Endothelial cell of umbilical vein (primary cell): ENCODE data around the gene SLC44A5. TPM values are rescaled to one million over a fixed set of nuclear protein-coding genes. Genes with fewer than 3 reads are reported as not detected.

Source experiments
- BruUV-seq: library from RNA; stranded (reverse); fragments of 400-500 nt; replicated peaks from 2 replicates; lab custom pipeline; 2021; lab: Mats Ljungman, UMichigan
- CTCF ChIA-PET: fragments of 300-600, 350-600 bp; sonication (Branson Sonifier 250); formaldehyde crosslinking; loops from one replicate; lab custom pipeline; 2021; ENCODE audit warnings: antibody characterized with exemption, inconsistent platforms; lab: Charles Lee
- POLR2A ChIA-PET: fragments of 300-600, 350-600 bp; sonication (Branson Sonifier 250); formaldehyde crosslinking; loops from one replicate; lab custom pipeline; 2021; ENCODE audit warnings: antibody characterized with exemption, inconsistent platforms; lab: Charles Lee
- DNase-seq: peaks from one replicate; pipeline ENCODE4 v3.0.0-alpha.2; 2011; ENCODE audit warnings: low read depth, low spot score
- FAIRE-seq: peaks from 2 replicates; lab custom pipeline; 2011; peaks lifted over from hg19 to GRCh38; lab: Jason Lieb, UNC
- H2AFZ ChIP-seq: 2 replicates; pipeline ENCODE4 v1.6.0; 2012; ENCODE audit warnings: low read depth, low read length, control low read depth, inconsistent platforms
- H3K27ac ChIP-seq: 2 replicates; pipeline ENCODE4 v1.5.1; 2011; ENCODE audit warnings: low read depth, mild to moderate bottlenecking, control low read depth, low read length, moderate library complexity; ENCODE audit not compliant: insufficient read depth
- H3K27me3 ChIP-seq, 2 experiments: 2 replicates each; pipeline versions ENCODE4 v1.6.0 to v1.6.1; 2011; ENCODE audit warnings: low read length in 2 of 2, mixed read lengths in 1 of 2; ENCODE audit not compliant: control insufficient read depth in 2 of 2, insufficient read depth in 2 of 2
- H3K36me3 ChIP-seq, 2 experiments: 2 replicates in 1 of 2; 3 replicates in 1 of 2; pipeline ENCODE4 v1.5.1; 2011; ENCODE audit warnings: low read length in 2 of 2, mild to moderate bottlenecking in 1 of 2, moderate library complexity in 1 of 2; ENCODE audit not compliant: control insufficient read depth in 2 of 2, insufficient read depth in 2 of 2; ENCODE audit errors: extremely low read depth in 1 of 2
- H3K4me1 ChIP-seq: 3 replicates; pipeline ENCODE4 v1.5.1; 2011; ENCODE audit warnings: mild to moderate bottlenecking, low read length; ENCODE audit not compliant: control insufficient read depth, insufficient read depth; ENCODE audit errors: extremely low read depth
- H3K4me2 ChIP-seq: 2 replicates; pipeline ENCODE4 v1.6.1; 2011; ENCODE audit warnings: low read length, control low read depth, mixed read lengths; ENCODE audit not compliant: insufficient read depth
- H3K4me3 ChIP-seq, 3 experiments: fragments of 200-600 bp in 1 of 3; sonication (generic), shearing (Covaris generic) in 1 of 3; replicated peaks in 1 of 3; 2 replicates each; pipeline ENCODE4 v1.5.1; 2011 to 2016; ENCODE audit warnings: control low read depth in 3 of 3, low read length in 3 of 3, mild to moderate bottlenecking in 2 of 3, inconsistent platforms in 1 of 3, low read depth in 1 of 3, moderate library complexity in 1 of 3; ENCODE audit not compliant: insufficient read depth in 1 of 3
- H3K79me2 ChIP-seq: 2 replicates; pipeline ENCODE4 v1.6.0; 2012; ENCODE audit warnings: low read length, inconsistent platforms; ENCODE audit not compliant: control insufficient read depth, insufficient read depth
- H3K9ac ChIP-seq: replicated peaks from 2 replicates; pipeline ENCODE3; 2011; ENCODE audit warnings: low read length, control low read depth; ENCODE audit not compliant: insufficient read depth; ENCODE audit errors: extremely low read depth
- H3K9me1 ChIP-seq: replicated peaks from 3 replicates; pipeline ENCODE4 v1.6.0; 2011; ENCODE audit warnings: mild to moderate bottlenecking, low read length; ENCODE audit not compliant: control insufficient read depth, insufficient read depth; ENCODE audit errors: extremely low read depth
- H3K9me3 ChIP-seq: replicated peaks from 2 replicates; pipeline ENCODE4 v1.5.1; 2012; ENCODE audit warnings: low read length, inconsistent platforms; ENCODE audit not compliant: control insufficient read depth, insufficient read depth
- H4K20me1 ChIP-seq: replicated peaks from 2 replicates; pipeline ENCODE3; 2011; ENCODE audit warnings: mild to moderate bottlenecking, low read length; ENCODE audit not compliant: control insufficient read depth, insufficient read depth; ENCODE audit errors: extremely low read depth
- FOS ChIP-seq: IDR thresholded peaks from 2 replicates; pipeline ENCODE4 v1.6.1; 2011; ENCODE audit warnings: mild to moderate bottlenecking, low read length, moderate library complexity, borderline replicate concordance; ENCODE audit not compliant: insufficient read depth
- GATA2 ChIP-seq: IDR thresholded peaks from 2 replicates; pipeline ENCODE4 v1.7.0; 2011; ENCODE audit warnings: low read depth, mild to moderate bottlenecking, moderate library complexity, mixed read lengths, low read length; ENCODE audit not compliant: insufficient read length, insufficient read depth
- POLR2A ChIP-seq: IDR thresholded peaks from 2 replicates; pipeline ENCODE4 v1.6.1; 2012; ENCODE audit warnings: low read depth, mild to moderate bottlenecking, control low read depth, low read length
- dilution Hi-C: fragments of 300-500 bp; cut with MboI; formaldehyde crosslinking; loops from one replicate; pipeline ENCODE4 v1.15.0; 2019; ENCODE audit warnings: low sequenced_read_pairs; ENCODE audit not compliant: extremely low pct_ligation_motif_present
- intact Hi-C: fragments of 100-400 bp; cut with micrococcal nuclease; formaldehyde crosslinking; loops from one replicate; pipeline ENCODE4 v1.10.0; 2022
- polyA plus RNA-seq, 4 experiments: library from polyadenylated mRNA; depleted of rRNA in 3 of 4; stranded (reverse) in 3 of 4; unstranded in 1 of 4; fragments of >200 nt; gene quantifications; 2 replicates each; pipeline versions ENCODE4 v1.2.1 to v1.2.3, GENCODE V29; 2011 to 2012; ENCODE audit warnings: missing spikeins in 1 of 4
- total RNA-seq: library from RNA; stranded (reverse); gene quantifications from 2 replicates; pipeline ENCODE4 v1.2.3, GENCODE V29; 2021
- TF ChIP-seq, protein P1 (sequence below), 2 donors: IDR thresholded peaks; 1 replicate in 1 of 2; 2 replicates in 1 of 2; pipeline ENCODE4 v1.5.1; 2011; ENCODE audit warnings: low read length in 2 of 2, mild to moderate bottlenecking in 2 of 2, moderate library complexity in 2 of 2, control low read depth in 1 of 2, inconsistent platforms in 1 of 2, low read depth in 1 of 2; ENCODE audit not compliant: insufficient read depth in 1 of 2; ENCODE audit errors: extremely low read depth in 1 of 2

SLC44A5 gene
- total and polyA plus RNA-seq, 2 donors (not counting 3 experiments of a cell fraction or from before 2014, with no cell fraction given) = 1.6 to 3.2 TPM

DNA sequence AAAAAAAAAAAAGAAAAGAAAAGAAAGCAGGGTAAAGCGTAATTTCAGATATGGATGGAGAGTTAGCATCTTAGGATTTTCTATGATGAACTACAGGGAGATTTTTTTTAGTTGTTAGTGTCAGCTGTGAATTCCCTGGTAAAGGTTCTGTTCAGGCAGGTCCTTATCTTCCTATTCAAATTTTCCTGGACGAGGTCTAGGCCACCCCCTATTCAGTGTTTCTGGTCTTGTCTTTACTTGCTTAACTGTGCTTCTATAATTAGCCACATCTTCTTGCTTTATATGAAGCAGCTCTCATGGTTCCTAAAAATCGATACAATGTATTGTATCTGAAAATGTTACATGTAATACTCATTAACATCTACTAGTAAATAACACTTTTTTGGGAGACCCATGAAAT is 318.9 kb downstream of the SLC44A5 start:
- dilution Hi-C loops = no loop called here
- ChIA-PET POLR2A (no interaction called here), CTCF (no interaction called here)
- Histone ChIP-seq H3K27ac (no peak overlapping the region), H4K20me1 (no peaks in the 10 kb centered on the region), H3K36me3 (no peaks in the 10 kb centered on the region), H2AFZ (no peak overlapping the region), H3K9me1 (no peaks in the 10 kb centered on the region), H3K4me1 (no peaks in the 10 kb centered on the region), H3K4me3 (no peak overlapping the region), H3K9me3 (no peaks in the 10 kb centered on the region), H3K9ac (no peak overlapping the region), H3K27me3 (no peaks in the 10 kb centered on the region), H3K4me2 (no peak overlapping the region), H3K79me2 (no peaks in the 10 kb centered on the region)
- TF ChIP-seq GATA2 (no peak), POLR2A (no peak)
- intact Hi-C loops = no loop called here
- BruUV-seq = no TSS peak
- DNase-seq (no peak), FAIRE-seq (no peak)

DNA sequence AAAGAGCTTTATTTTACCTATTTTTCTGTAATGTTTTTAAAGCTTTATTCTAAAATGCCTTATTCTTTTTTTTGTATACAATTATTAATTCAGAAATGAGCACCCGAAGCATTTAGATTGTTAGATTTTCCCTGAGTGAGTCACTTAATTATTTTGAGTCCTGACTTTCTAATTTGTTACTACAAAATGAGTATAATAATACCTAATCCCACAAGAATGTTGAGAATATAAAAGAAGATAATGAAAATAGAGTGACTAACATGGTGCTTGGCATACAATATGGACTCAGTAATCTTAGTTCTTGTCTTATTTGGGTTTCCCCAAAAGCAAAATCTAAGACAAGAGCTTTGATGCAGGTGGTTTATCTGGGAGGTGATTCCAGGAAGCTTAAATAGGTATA is 334.5 kb downstream of the SLC44A5 start:
- Histone ChIP-seq H3K27ac (no peak overlapping the region), H3K9me3 (no peaks in the 10 kb centered on the region), H3K36me3 (no peaks in the 10 kb centered on the region), H3K4me2 (no peak overlapping the region), H3K9ac (no peak overlapping the region), H3K4me1 (no peaks in the 10 kb centered on the region), H3K4me3 (no peak overlapping the region), H3K79me2 (no peaks in the 10 kb centered on the region), H3K9me1 (no peaks in the 10 kb centered on the region), H3K27me3 (no peaks in the 10 kb centered on the region), H4K20me1 (no peaks in the 10 kb centered on the region), H2AFZ (no peak overlapping the region)
- TF ChIP-seq, protein P1, sequence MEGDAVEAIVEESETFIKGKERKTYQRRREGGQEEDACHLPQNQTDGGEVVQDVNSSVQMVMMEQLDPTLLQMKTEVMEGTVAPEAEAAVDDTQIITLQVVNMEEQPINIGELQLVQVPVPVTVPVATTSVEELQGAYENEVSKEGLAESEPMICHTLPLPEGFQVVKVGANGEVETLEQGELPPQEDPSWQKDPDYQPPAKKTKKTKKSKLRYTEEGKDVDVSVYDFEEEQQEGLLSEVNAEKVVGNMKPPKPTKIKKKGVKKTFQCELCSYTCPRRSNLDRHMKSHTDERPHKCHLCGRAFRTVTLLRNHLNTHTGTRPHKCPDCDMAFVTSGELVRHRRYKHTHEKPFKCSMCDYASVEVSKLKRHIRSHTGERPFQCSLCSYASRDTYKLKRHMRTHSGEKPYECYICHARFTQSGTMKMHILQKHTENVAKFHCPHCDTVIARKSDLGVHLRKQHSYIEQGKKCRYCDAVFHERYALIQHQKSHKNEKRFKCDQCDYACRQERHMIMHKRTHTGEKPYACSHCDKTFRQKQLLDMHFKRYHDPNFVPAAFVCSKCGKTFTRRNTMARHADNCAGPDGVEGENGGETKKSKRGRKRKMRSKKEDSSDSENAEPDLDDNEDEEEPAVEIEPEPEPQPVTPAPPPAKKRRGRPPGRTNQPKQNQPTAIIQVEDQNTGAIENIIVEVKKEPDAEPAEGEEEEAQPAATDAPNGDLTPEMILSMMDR (IDR thresholded peaks at IDR 0.05; ENCODE audit: extremely low read depth in 1 of 2, insufficient read depth in 1 of 2, low read depth in 1 of 2, low read length in 2 of 2) = no peak
- peak; percentile 39 for TF ChIP-seq FOS
- no peak for FAIRE-seq
- BruUV-seq = no TSS peak
- intact Hi-C loops = no loop called here
- no peak for DNase-seq
- dilution Hi-C loops = no loop called here
- CTCF ChIA-PET = interaction anchor here (1.3 to 4.2 kb wide), 3 partner anchors 10 to 356 kb away, joined by 3 to 42 read pairs (median 9); no protein-coding TSS in a partner anchor
- POLR2A ChIA-PET = no interaction called here
